Stimulated activated CD4-positive, alpha-beta T cell treated with anti-CD3 and anti-CD28 coated beads, TNF-alpha, amount 100 ng/mL, for 4 hours (primary cell): Measurements from ENCODE around the gene GALNT17.
"Not testable (repeated sequence)": the region's sequence is repeated elsewhere in the genome, so short reads cannot be mapped to it uniquely, and the experiment has no call there.

ENCODE experiments used
- DNase-seq, 3 experiments: peaks; one replicate each; pipeline ENCODE4 v3.0.0-alpha.2; 2020; ENCODE audit warnings: low read depth in 3 of 3

GALNT17 gene

DNA sequence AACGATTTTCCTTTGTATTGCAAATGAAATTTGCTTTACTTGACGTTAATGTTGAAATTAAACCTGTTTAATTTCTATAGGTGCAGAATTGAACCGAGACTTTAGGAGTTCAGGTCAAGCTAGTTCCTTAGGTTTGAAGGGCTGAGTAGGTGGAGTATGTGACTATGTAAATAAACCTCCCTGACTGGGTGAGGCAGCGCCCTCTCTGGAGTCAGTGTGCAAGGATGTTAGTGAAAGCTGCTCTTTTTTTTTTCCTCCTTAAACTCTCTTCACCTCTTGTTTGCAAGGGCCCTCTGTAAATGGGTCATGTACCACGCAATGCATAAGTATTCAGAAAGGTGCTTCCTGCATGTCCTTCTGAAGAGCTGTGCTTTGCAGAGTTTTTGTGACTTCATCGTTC lies 33.8 kb downstream of the GALNT17 start:
- DNase-seq, result no peak

DNA sequence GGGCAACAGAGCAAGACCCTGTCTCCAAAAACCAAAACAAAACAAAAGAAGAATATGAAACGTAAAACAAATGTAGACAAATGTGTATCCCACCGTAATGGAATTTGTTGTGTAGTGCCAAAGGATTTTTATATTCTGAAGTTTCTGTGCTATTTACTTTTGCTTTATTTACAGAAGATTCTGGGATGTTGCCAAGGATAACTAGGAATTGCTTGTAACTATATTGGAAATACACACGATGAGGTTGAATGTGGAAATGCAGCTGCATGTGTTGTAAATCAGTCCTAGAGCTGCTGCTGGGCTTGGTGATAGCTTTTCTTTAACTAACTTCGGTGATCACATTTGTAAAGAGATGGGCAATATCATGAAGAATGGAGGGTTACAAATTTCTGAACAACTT lies 39.5 kb downstream of the GALNT17 start:
- no peak for DNase-seq

DNA sequence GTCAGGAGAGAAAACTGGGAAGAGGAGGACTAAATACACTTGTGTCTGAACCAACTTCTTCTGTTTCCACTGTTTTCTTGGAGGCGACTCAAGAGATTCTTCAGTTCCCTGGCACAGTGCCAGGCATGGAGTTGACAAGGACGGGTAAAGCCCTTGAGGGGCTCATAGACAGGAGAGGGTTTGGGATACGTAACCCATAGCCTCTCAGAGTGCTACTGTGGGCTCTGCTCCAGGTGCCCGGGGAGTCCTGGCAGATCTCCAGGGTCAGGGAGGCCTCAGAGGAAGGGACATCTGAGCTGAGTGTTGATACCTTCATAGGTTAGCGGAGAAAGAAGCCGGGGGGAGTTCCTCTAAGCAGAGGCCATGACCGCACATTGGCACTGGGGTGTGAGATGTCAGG lies 42.0 kb downstream of the GALNT17 start:
- no peak for DNase-seq

DNA sequence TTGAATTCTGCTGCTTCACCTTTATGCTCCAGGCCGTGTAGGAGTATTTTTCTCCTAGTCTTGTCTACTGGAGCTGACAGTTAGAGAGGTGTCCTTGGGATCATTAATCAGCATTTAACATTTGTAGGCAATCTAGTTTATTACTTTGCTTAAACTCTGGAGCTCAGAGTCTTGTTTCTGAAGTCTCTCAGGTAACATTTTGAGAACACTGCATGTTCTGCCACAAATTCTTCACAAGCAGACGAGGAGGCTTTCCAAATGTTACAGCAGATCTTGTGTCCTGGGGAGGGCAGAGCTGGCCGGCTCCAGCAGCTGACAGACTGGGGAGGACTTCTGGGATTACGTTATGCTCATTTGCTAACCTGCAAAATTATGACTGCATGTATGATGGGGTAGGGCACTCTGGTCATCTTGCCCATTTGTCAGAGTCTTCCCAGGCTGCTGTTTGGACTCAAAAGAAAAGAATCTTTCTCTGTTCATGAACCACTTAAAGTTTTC lies 50.5 kb downstream of the GALNT17 start:
- DNase-seq, result no peak

DNA sequence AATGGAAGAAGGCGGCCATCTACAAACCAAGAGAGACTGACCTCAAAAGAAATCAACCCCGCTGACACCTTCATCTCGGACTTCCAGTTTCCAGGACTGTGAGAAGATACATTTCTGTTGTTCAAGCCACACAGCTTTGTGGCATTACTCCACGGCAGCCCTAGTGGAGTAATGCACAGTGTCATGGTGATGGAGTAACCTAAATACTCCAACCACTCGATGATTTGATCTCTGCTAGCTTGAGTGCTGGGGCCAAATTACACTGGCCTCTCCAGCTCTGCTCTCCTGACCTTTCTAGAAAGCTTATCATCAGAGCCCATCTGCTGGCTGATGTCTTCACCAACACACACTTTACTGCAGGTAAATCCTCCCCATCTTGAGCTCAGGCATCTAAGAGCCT lies 52.2 kb downstream of the GALNT17 start:
- DNase-seq, result no peak

DNA sequence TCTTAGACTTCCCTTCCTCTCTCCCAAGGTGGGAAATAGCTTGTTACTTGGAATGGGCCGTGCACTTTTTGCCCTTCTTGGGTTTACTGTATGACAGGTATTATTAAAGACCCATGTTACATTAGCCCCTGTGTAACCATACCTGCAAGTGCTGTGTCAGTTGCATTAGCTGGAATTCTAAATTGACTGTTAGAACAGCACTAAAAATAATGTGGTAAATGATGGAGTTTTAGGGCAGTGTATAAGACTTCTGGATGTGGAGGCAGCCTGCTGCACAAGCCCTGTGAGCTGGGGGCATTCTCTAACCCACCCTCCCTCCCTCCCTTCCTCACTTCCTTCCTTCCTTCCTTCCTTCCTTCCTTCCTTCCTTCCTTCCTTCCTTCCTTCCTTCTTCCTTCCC lies 52.7 kb downstream of the GALNT17 start:
- no peak for DNase-seq

DNA sequence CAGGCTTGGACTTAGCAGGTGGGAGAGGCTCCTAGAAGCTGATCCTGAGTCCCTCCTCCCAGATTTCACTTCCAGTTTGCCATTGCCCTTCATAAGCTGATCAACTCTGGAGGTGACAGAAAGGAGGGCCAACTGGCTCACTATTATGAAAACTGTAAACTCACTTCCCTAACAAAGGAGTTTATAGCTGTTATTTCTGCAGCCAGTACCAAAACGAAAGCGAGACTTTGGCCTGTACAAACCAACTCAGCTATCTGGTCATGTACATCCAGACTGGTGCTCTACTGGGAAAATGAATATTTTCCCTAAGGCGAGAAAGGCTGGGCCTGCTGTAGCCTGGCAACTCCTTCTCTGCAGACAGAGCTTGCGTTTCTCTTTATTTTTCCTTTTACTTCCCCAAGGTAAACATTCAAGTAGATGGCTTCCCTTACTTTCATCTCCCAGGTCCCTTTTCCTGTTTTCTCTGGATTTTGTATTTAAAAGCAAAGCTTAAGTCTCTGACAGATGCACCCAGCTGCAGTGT lies 54.7 kb downstream of the GALNT17 start:
- no peak for DNase-seq

DNA sequence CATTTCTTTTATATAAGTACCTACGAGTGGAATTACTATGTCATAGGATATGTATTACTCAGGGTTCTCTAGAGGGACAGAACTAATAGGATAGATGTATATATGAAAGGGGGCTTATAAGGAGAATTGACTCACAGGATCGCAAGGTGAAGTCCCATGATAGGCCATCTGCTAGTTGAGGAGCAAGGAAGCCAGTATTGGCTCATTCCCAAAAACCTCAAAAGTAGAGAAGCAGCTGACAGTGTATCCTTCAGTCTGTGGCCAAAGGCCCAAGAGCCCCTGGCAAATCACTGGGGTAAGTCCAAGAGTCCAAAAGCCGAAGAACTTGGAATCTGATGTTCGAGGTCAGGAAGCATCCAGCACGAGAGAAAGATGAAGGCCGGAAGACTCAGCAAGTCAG lies 59.8 kb downstream of the GALNT17 start:
- no peak for DNase-seq

DNA sequence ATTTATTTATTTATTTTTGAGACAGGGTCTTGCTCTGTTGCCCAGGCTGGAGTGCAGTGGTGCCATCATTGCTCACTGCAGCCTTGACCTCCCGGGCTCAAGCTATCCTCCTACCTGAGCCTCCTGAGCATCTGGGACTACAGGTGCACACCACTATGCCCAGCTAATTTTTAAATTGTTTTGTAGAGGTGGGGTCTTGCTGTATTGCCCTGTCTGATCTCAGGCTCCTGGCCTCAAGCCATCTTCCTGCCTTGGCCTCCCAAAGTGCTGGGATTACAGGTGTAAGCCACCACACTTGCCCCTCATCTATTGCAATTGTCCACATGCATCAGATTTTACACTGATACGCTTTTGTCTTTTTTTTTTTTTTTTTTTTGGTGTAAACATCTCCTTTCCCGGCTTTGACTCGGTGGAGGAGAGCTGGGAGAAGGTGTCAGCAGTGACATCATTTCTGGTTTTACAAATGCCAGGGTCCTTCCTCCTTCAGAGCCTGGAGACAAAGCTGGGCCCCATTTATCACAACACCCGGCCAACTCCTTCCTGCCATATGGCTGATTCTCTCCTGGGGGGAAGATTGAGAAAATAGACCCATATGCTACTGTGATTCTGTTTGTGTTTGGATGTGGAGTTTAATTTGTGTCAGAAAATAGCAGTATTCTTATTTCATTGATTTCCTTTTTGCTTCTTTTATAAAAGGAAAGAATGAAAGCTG lies 61.3 kb downstream of the GALNT17 start:
- no peak for DNase-seq

DNA sequence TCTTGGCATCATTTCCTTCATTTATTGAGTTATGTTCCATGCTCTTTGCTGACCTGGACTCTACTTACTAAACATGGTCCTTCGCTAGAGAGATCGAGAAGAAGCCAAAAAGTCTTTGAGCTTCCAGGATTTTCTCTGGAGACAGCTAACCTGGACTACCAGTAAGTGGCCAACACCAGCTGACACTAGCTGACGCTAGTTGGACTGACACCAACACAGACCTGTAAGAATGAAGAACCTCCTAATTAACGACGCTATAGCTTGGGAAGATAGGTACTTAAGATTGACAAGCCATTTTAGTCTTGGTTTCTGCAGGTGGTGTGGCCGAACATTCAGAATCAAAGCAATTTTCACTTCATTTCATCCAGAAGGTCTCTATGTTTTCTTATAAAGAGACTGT lies 66.4 kb downstream of the GALNT17 start:
- DNase-seq, result no peak

DNA sequence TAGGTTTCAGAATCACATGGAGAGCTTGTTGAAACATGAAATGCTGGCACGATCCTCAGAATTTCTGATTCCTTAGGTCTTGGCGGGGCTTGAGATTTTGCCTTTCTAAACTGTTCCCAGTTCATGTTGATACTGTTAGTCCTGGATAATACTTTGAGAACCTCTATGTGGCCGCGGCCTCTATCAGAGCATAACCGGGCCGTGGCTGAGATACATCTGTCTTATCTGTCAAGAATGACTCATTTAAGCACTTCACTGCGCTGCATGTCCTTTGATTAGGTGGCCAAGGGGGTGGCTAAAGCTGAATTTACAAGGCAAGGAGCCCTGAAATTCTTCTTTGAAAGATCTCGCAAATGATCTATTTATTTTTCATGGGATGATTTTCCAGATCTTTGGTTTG lies 66.9 kb downstream of the GALNT17 start:
- DNase-seq, result no peak

DNA sequence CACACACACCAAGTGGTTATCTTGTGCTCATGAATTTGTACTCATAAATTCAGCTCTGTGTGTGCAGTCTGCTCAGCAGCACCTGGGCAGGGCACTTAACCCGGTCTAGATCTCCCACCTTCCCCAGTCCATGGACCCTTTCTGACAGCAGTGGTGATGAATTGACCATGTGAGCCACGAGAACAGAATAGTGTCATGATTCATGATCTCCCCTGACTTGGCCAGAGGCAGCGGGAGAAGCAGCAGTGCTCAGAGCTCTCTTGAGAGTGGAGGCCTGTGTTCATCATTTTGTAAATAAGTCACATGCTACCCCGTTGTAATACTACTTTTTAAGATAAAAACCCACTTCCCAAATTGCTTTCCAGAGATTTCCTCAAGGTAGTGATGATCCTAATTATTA lies 74.2 kb downstream of the GALNT17 start:
- DNase-seq, result no peak

DNA sequence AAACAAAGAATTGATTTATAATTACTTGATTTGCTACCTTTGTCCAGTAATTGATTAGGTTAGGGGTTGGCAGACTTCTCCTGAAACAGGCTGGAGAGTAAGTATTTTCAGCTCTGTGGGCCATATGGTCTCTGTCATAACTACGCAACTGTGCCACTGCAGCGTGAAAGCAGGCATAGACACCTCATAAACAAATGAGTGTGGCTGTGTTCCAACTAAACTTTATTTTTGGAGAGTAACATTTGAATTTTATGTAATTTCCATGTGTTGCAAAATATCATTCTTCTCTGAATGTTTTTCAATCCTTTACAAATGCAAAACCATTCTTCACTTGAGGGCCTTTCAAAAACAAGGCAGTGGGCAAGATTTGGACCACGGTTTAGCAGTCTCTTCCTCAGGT lies 76.9 kb downstream of the GALNT17 start:
- DNase-seq, result no peak

DNA sequence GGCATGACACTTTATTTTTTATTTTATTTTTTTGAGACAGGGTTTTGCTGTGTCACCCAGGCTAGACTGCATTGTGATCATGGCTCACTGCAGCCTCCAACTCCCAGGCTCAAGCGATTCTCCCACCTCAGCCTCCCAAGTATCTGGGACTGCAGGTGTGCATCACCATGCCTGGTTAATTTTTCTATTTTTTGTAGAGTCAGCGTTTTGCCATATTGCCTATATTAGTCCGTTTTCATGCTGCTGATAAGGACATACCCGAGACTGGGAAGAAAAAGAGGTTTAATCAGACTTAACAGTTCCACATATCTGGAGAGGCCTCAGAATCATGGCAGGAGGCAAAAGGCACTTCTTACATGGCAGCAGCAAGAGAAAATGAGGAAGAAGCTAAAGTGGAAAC lies 77.5 kb downstream of the GALNT17 start:
- not testable (repeated sequence) for DNase-seq

DNA sequence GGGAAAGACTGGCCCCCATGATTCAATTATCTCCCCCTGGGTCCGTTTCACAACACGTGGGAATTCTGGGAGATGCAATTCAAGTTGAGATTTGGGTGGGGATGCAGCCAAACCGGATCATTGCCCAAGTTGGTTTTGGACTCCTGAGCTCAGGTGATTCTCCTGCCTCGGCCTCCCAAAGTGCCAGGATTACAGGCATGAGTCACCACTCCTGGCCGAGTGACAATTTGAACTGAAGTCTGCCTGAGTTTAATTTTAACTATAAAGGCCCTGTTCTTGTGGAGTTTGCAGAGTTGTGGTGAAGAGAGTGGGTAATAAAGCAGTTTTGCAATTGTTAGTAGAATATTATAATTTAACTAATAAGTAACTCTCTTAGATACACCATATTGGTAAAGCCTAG lies 78.3 kb downstream of the GALNT17 start:
- no peak for DNase-seq

DNA sequence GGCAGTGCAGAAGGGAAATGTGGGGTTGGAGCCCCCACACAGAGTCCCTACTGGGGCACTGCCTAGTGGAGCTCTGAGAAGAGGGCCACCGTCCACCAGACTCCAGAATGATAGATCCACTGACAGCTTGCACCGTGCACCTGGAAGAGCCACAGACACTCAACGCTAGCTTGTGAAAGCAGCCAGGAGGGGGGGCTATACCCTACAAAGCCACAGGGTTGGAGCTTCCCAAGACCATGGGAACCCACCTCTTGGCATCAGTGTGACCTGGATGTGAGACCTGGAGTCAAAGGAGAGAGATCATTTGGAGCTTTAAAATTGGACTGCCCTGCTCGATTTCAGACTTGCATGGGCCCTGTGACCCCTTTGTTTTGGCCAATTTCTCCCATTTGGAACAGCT lies 80.5 kb downstream of the GALNT17 start:
- not testable (repeated sequence) for DNase-seq

DNA sequence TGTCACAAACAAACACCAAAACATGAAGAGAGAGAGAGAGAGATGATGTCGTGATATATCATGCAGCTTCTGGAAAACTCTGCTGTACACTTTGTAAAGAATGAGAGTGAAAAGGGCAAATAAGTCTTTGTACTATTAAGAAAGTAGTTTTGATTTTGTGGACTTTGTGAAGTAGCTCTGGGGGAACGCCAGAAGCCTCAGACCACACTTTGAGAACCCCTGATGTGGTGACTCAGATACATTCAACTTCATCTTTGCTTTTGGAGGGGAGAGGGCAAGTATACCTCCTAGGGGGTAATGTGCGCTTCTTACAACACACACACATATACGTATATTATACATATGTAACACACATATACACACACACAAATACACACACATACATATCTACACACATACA lies 84.3 kb downstream of the GALNT17 start:
- no peak for DNase-seq

DNA sequence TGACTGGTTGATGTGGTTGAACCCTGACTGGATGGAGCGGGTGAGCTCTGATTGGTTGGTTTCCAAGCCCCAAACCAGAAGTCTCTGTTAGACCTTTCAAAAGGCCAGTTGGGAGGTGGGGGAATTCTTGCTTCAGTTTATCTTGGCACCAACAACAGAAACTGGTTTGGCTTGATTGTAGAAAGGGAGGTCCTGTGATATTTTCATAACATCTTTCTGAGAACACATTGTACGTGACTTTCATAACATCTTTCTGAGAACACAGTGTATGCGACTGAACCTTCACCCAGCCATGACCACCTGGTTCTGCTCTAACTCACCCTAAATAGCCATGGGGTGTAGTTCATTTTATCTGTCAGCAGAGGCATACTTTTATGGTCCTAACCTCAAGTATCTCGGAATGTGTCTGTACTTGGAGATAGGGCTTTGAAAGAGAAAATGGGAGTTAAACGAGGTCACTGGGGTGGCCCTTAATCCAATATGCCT lies 88.3 kb downstream of the GALNT17 start:
- DNase-seq, result no peak

DNA sequence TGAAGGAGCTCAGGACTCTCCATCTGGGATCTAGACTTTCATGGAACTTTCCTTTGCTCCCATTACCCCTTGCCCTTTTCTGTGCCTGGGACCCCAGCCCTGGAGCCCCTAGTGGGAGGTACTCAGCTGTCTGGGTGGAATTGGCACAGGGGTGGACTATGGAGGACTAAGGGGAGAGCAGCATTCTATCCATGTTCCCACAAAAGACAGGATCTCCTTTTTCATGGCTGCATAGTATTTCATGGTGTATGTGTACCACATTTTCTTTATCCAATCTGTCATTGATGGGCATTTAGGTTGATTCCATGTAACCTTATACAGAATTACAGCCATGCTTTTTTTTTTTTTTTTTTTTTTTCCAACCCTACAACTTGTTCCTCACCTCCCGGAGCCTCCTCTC lies 89.1 kb downstream of the GALNT17 start:
- no peak for DNase-seq

DNA sequence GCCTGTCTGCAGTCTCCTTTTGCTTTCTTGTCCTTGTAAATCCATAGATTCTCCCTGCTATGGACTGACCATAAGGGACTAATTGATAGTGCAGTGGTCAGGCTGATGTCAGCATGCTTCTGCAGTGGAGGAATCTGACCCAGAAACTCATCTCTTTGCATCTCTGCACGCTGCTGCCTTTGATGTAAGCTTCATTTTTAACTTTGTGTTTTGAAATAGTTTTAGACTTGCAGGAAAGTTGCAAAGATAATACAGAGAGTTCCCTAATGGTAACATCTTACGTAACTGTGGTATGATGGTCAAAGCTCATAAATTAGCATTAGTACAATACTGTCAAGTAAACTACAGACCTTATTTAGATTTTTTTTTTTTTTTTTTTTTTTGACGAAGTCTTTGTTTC lies 89.6 kb downstream of the GALNT17 start:
- DNase-seq, result no peak

DNA sequence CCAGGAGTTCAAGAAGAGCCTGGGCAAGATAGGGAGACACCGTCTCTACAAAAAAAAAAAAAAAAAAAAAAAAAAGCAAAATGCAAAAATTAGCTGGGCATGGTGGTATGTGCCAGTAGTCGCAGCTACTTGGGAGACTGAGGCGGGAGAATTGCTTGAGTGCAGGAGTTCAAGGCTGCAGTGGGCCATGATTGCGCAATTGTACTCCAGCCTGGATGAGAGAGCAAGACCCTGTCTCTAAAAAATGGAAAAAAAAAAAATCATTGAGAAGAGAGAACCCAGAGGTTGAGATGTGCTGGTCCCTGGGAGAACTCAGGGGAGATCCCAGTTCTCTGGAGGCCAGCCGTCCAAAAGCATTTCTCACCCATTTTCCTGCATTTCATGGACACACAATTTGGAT lies 95.2 kb downstream of the GALNT17 start:
- no peak for DNase-seq

DNA sequence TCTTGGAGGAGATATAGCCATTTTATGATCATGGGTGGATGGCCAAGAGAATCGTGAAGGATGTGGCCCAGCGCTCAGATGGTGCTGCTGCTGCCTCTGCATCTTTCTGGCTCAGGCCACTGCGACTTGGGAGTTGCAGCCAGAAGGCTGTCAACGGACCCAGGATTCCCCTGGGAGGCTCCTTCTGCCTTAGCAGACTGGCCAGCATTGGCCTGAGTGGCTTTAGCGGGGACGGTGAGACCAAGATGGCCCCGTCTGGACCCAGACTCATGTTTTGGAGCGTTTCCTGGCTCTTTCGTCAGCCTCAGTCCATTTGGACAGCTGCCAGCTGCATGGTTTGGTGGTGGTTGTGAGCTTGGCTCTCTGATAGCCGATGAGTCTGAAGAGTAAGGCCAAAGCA lies 97.2 kb downstream of the GALNT17 start:
- no peak for DNase-seq

DNA sequence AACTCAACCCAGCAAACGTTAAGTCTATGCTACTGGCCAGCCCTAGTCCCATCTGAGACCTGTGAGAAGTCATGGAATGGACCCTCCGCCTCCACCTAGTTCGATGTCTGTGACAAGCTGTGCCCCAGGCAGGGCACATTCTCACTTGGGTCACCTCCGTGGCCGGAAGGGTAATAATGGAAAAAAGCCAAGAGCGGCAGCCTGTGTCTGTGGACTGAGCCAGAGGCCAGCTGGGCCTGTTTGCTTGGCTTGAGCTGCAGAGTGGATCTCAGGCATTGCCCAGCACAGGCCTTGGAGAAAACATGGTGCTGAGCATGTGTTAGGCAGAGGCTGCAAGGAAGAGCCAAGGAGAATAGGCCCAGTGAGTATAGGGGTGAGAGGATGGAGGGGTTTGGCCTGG lies 97.8 kb downstream of the GALNT17 start:
- DNase-seq, result no peak

DNA sequence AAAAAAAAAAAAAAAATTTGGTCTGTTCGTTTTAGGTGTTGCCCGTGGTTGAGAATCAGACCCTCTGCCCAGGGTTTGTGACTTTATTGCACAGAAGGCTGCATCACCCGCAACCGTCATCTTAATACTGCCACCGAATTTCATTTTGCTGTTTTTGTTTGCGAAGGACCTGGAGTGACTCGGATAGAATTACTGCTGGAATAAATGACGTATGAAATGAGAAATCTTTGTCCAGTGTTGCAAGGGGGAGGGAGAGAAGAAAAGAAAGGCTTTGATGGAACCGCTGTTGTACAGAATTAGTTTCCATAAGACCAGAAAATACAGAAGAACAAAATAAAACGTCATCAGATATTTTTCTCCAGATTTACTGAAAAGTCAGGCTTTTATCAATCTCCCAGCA lies 103.3 kb downstream of the GALNT17 start:
- no peak for DNase-seq
